HG02970 (cell line): ENCODE data around the gene TAB3.

ENCODE experiments used
- ATAC-seq: cut with Tn5 transposase; IDR thresholded peaks from one replicate; pipeline ENCODE4 v1.9.1; 2021; ENCODE audit warnings: mild to moderate bottlenecking, moderate library complexity, moderate number of reproducible peaks; ENCODE audit not compliant: unreplicated experiment, low FRiP score

The TAB3 gene

DNA sequence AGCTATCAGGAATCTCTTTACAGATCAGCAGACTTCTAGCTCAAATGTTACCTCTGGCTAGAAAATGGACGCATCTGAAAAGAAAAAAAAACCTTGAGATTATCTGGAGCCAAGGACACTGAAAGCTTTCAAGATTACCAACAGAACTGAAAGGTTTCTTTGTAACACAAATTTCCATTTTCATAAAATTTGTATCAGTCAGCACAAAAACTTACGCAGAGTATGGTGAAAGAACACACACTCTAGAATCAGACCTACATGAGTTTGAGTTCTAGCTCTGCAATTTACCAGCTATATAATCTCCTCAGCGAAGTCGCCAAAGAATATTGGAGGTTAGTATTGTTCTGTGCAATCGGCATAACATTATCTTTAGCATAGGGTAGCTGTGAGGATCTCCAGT, 1.8 kb downstream of the TAB3 start:
- no peak for ATAC-seq

DNA sequence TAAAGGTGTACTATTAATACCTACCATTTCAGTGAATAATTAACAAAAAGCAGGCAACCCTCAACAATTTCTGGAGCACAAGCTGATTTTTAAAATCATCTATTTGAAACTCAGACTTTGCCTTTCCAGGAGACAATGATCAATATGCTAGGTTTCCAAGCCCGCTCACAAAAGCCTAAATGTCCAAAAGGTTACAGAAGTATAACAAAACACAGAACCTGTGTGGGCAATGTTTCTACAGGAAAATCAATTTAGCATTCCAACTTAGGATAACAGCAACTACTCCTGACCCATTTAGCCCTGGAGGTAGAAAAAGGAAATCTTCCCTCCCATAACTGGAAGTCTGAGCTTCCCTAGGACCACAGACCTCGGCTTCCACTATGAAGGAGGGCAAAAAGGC, 3.9 kb downstream of the TAB3 start:
- ATAC-seq = no peak

DNA sequence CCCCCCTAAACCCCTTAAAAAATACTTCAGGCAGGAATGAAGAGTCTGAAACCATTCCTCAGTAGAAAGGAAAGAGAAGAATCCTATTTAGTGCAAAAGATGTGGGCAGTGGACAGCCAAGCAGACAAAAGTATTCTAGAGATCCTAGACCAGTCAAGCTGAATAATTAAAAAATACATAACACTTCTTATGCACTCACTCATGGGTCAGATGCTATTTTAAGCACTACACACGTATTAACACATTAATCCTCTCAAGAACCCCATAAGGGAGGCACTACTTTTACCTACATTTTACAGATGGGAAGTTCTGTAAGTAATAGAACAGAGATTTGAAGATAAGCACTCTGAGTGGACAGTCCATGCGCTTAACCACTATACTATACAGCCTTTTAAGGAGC, 5.9 kb downstream of the TAB3 start:
- ATAC-seq = no peak

GRCh38 chrX:30881797-30882196, 7.3 kb downstream of the TAB3 start:
- ATAC-seq = no peak

- ATAC-seq = no peak
These were observed 7.7 kb downstream of the TAB3 start for GRCh38 chrX:30881390-30881789.

- no peak for ATAC-seq
These were observed 9.0 kb downstream of the TAB3 start for GRCh38 chrX:30880058-30880457.

GRCh38 chrX:30876367-30876766, 12.7 kb downstream of the TAB3 start:
- ATAC-seq = no peak

DNA sequence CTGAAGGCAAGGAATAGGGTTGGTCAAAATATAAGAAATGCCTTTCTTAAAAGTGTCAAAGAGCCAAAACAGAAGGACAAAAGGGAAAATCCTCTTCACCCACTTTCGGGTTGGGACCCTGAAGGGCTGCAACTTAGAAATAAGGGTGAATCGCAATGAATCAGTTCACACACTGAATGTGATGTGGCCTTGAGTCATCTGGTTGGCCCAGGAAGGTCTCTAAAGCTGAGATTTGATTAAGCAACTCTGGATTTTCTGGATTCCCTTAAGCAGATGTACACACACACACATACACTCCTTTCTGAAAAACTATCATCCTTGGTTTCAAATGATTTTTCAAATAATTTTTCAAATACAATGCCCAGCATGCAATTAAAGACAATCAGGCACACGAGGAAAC, 13.1 kb downstream of the TAB3 start:
- ATAC-seq = no peak

GRCh38 chrX:30874851-30875250, 14.2 kb downstream of the TAB3 start:
- no peak for ATAC-seq

GRCh38 chrX:30870572-30870971, 18.5 kb downstream of the TAB3 start:
- no peak for ATAC-seq

DNA sequence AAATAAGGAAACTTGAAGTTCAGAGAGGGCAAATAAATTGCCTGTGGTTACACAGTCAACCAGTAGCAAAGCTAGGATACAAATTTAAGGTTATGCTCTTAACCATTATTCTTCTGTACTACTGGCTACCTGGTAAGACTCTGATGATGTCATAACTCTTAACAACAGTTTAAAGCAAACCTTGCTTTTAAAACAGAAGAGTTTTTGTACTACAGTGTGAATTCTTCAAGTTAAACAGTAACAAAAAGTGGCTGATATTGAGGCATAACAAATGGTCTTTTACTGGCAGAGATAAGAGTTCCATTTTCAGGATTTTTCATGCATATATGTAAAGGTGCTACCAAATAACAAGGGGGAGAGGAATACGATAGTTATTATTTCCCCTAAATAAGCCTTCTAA, 23.4 kb downstream of the TAB3 start:
- ATAC-seq = no peak

DNA sequence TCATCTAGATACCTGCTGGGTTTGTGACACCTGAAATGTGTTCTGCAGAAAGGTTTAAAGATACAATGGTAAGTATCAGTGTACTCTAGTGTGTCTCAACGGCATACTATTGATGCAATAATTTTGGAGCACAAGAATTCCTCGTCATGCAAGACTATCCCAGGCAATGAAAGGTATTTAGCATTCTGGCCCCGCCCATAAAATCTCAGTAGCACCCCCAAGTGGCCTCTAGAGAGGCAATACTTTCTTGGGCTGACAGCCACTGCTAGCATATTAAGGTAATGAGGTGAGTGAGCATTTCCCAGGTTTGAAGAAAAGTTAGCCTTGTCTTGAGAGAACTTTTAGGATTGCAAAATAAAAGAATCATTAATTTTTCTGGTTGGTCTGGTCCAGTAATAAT, 24.0 kb downstream of the TAB3 start:
- no peak for ATAC-seq

- ATAC-seq = no peak
These were observed 24.7 kb downstream of the TAB3 start for GRCh38 chrX:30864383-30864785.

GRCh38 chrX:30863974-30864373, 25.1 kb downstream of the TAB3 start:
- no peak for ATAC-seq

DNA sequence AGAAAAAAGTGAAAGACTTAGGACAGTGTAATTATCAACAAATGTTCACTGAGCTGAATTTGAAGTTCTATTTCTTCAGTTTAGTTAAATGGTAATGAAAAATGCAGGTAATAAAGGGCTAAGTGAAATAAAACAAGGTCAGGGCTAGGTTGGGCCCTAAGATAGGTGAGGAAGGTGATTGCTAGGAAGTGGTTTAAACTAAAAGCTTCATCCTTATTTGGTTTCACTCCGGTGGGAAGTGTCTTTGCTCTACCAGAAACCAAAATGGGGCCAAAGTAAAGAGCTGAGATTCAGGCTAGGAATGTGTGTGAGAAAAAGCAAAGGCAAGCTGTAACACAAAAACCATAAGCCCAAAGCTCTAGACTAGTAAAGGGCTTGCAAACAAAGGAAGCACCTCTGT, 31.0 kb downstream of the TAB3 start:
- no peak for ATAC-seq

GRCh38 chrX:30851449-30851848, 37.6 kb downstream of the TAB3 start:
- no peak for ATAC-seq

- ATAC-seq = no peak
These were observed 53.7 kb downstream of the TAB3 start for GRCh38 chrX:30835373-30835772.

DNA sequence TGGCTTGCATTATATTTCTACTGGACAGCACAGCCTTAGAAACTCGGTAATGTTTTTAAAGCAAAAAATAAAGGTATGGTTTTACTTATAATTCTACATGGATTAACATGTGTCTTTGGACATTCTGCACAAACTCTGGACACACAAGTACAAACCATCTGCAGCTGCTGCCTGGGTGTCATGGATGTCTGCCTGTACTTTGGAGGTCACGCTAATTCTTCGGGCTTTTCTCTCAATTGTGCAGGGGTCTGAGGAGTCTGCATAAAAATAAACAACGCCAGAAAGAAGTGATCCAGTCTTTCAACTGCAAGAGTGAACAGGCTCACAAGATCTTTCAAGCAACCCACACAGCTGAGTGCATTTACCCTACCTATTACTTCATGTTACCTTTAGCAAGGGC, 55.2 kb downstream of the TAB3 start:
- ATAC-seq = no peak

GRCh38 chrX:30831082-30831481, 58.0 kb downstream of the TAB3 start:
- ATAC-seq = no peak

DNA sequence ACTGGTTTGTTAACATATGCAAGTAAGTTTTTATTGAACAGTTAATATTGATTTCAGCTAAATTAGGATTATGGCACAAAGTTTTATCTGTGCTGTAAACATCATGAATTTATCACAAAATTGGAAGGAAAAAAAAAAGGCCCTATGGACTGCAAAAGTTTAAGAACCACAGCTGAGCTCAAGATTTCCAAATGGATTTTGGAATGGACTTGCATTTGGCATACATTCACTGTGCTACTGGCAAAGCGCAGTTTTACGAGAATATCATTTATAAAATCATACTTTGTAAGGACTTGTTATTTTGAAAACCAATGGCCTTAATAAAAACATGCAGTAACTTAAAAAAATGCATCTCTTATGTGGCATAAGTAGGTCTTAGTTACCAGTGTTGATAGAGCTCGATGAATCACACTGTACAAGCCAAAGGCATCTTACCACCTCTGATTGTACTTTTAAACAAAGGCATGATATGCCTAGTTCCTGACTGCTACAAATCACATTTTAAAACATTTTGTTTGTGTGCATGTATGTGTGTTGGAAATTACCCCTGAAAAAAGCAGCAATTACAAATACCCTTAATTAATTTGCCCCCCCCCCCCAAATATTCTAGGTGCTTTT, 58.6 kb downstream of the TAB3 start:
- no peak for ATAC-seq

- no peak for ATAC-seq
These were observed 64.8 kb downstream of the TAB3 start for GRCh38 chrX:30824275-30824674.

DNA sequence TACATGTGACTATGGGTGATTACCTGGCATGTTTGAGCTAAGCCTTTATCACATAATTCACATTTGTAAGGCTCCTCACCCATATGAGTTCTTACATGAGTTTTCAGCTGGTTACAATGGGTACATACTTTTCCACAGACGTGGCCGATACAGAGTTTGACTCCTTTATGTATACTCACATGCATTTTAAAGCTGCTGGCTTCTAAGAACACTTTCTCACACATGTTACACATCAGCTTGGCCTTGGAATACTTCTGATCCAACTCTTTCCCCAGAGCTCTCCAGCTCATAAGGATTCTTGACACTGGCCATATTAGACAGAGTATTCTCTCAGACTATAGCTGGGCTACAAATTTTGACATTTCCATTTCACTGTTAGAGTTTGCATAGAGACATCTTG, 66.3 kb downstream of the TAB3 start:
- ATAC-seq = no peak

GRCh38 chrX:30822068-30822681, 66.9 kb downstream of the TAB3 start:
- no peak for ATAC-seq
